ENCODE measurements around the gene STT3A. TPM values are rescaled to one million over a fixed set of nuclear protein-coding genes. Genes with fewer than 3 reads are reported as not detected.

Gene STT3A
- total RNA-seq, 1 donor from 2014 or later, result 129 TPM

DNA sequence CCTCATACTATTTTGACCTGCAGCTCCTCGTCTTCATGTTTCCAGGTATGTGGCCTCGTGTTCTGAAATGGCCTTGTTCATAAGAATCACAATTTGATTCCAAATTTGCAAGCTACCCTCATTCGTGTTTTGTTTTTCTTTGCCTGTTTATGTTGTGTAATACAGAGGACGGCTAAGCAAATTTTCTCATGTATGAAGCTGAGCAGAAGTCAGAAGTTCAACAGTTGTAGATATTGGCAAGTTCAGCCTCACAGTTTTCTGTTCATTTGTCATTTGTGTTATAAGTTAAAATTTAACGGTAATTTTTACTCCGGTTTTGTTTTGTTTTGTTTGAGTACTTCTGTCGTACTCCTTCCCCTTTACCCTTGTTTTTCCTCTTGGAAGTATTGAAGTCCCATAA is 16.9 kb downstream of the STT3A start:
- H3K4me3 ChIP-seq (ENCODE audit: low read length in 3 of 3), result no peak overlapping the region
- H3K4me1 ChIP-seq (ENCODE audit: control insufficient read depth in 3 of 3, insufficient read depth in 3 of 3, low read length in 3 of 3), result no peaks in the 10 kb centered on the region
- no peaks in the 10 kb centered on the region for H3K9me3 ChIP-seq (ENCODE audit: control insufficient read depth in 3 of 3, low read length in 3 of 3)
- H3K27me3 ChIP-seq (ENCODE audit: control insufficient read depth in 3 of 3, insufficient read depth in 3 of 3, low read length in 3 of 3), result no peaks in the 10 kb centered on the region
- H3K27ac ChIP-seq (ENCODE audit: low read depth, low read length), result no peak overlapping the region
- H3K36me3 ChIP-seq (ENCODE audit: control insufficient read depth in 3 of 3, insufficient read depth in 3 of 3, low read length in 3 of 3), result peaks cover 55 to 90% (median 73%) of the 10 kb centered on the region in 3 donors
- H3K9ac ChIP-seq (ENCODE audit: low read depth in 1 of 3, low read length in 3 of 3), result no peak overlapping the region

DNA sequence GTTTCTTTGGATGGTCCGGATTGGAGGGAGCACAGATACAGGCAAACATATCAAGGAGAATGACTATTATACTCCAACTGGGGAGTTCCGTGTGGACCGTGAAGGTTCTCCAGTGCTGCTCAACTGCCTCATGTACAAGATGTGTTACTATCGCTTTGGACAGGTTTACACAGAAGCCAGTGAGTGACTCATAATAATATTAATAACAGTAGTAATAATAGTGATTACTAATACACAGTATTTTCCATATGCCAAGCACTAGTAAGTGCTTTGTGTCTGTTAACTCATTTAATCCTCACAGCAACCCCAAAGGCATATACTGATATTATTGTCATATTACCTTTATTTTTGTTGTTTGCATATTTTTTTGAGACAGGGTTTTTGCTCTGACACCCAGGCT is 25.7 kb downstream of the STT3A start:
- Histone ChIP-seq H3K36me3 (ENCODE audit: control insufficient read depth in 3 of 3, insufficient read depth in 3 of 3, low read length in 3 of 3) (peaks cover 34 to 78% (median 76%) of the 10 kb centered on the region in 3 donors), H3K27ac (ENCODE audit: low read depth, low read length) (no peak overlapping the region), H3K27me3 (ENCODE audit: control insufficient read depth in 3 of 3, insufficient read depth in 3 of 3, low read length in 3 of 3) (no peaks in the 10 kb centered on the region)

DNA sequence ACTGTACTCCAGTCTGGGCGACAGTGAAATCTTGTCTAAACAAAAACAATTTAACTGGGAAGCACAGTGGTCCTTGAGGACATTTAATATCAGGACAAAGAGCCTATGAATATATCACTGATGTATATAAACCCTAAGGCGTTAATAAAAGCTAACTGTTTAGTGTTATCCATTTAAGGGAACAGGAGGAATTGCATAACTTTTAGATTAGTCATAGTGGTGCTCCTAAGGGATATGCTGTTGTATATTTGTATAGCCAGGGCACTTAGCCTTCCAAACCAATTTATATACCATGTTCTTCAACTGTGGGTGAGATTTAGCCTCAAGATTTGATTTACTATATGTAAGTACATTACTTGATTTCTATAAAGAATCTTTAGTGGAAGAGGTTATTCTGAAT is 29.3 kb downstream of the STT3A start:
- H3K27me3 ChIP-seq (ENCODE audit: control insufficient read depth in 3 of 3, insufficient read depth in 3 of 3, low read length in 3 of 3), result no peaks in the 10 kb centered on the region

More for the DNA sequence above, 25.7 kb downstream of the STT3A start:
- no peak overlapping the region for H3K9ac ChIP-seq (ENCODE audit: low read depth in 1 of 3, low read length in 3 of 3)
- H3K4me1 ChIP-seq (ENCODE audit: control insufficient read depth in 3 of 3, insufficient read depth in 3 of 3, low read length in 3 of 3), result no peaks in the 10 kb centered on the region
- no peaks in the 10 kb centered on the region for H3K9me3 ChIP-seq (ENCODE audit: control insufficient read depth in 3 of 3, low read length in 3 of 3)
- H3K4me3 ChIP-seq (ENCODE audit: low read length in 3 of 3), result no peak overlapping the region

DNA sequence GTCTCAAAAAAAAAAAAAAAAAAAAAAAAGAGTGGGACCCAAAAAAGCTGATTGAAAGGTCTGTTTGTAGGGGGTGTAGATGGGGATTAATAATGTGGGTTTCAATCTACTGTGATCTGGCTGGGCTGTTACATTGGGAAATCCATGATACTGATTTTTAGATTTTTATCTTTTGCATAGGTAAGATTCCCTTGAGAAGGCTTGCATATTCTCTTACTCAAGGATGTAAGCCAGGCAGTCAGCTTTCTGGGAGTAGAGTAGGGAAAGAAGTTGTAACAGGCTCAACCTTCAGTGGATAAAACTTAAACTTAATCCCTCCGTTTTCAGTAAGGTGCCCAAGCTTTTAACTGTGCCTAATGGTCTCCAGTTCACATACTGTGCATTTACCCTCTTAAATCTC is 30.4 kb downstream of the STT3A start:
- Histone ChIP-seq H3K4me1 (ENCODE audit: control insufficient read depth in 3 of 3, insufficient read depth in 3 of 3, low read length in 3 of 3) (peaks cover 15 to 20% (median 17%) of the 10 kb centered on the region in 3 donors), H3K27me3 (ENCODE audit: control insufficient read depth in 3 of 3, insufficient read depth in 3 of 3, low read length in 3 of 3) (no peaks in the 10 kb centered on the region), H3K4me3 (ENCODE audit: low read length in 3 of 3) (no peak overlapping the region), H3K9ac (ENCODE audit: low read depth in 1 of 3, low read length in 3 of 3) (no peak overlapping the region), H3K36me3 (ENCODE audit: control insufficient read depth in 3 of 3, insufficient read depth in 3 of 3, low read length in 3 of 3) (peaks cover 19 to 40% (median 36%) of the 10 kb centered on the region in 3 donors), H3K9me3 (ENCODE audit: control insufficient read depth in 3 of 3, low read length in 3 of 3) (no peaks in the 10 kb centered on the region), H3K27ac (ENCODE audit: low read depth, low read length) (no peak overlapping the region)

More for the DNA sequence above, 29.3 kb downstream of the STT3A start:
- H3K9ac ChIP-seq (ENCODE audit: low read depth in 1 of 3, low read length in 3 of 3), result no peak overlapping the region
- no peaks in the 10 kb centered on the region for H3K9me3 ChIP-seq (ENCODE audit: control insufficient read depth in 3 of 3, low read length in 3 of 3)
- H3K4me3 ChIP-seq (ENCODE audit: low read length in 3 of 3), result no peak overlapping the region
- H3K36me3 ChIP-seq (ENCODE audit: control insufficient read depth in 3 of 3, insufficient read depth in 3 of 3, low read length in 3 of 3), result peaks cover 22 to 50% (median 47%) of the 10 kb centered on the region in 3 donors
- H3K27ac ChIP-seq (ENCODE audit: low read depth, low read length), result no peak overlapping the region
- H3K4me1 ChIP-seq (ENCODE audit: control insufficient read depth in 3 of 3, insufficient read depth in 3 of 3, low read length in 3 of 3), result peaks cover 15 to 20% (median 17%) of the 10 kb centered on the region in 3 donors

DNA sequence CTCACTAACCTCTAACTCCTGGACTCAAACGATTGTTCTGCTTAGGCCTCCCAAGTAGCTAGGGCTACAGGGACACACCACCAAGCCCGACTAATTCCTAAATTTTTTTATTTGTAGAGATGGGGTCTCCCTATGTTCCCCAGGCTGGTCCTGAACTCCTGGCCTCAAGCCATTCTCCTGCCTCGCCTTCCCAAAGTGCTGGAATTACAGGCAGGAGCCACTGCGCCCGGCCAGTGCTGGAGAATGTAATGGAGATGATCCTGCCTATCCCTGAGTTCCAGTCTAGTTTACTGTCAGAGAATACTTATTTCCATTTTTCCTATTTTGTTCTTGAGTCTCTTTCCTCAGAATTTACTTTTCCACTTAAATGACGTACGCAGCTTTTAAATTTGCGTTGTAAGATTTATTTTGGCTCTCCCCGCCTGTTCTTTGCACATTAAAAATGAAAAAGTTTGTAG is 32.1 kb downstream of the STT3A start, which contains the start of gene CHEK1:
TSS of gene CHEK1 (plus strand) at position 408 of the 458 bp plus-strand sequence. CDS start 1,606 bp downstream, outside the sequence.
- Histone ChIP-seq H3K4me1 (ENCODE audit: control insufficient read depth in 3 of 3, insufficient read depth in 3 of 3, low read length in 3 of 3) (peaks cover 15 to 20% (median 17%) of the 10 kb centered on the region in 3 donors), H3K4me3 (ENCODE audit: low read length in 3 of 3) (peak within 1 kb of the TSS; percentile 95 to 96 (median 95)), H3K27me3 (ENCODE audit: control insufficient read depth in 3 of 3, insufficient read depth in 3 of 3, low read length in 3 of 3) (no peaks in the 10 kb centered on the region), H3K36me3 (ENCODE audit: control insufficient read depth in 3 of 3, insufficient read depth in 3 of 3, low read length in 3 of 3) (peaks cover 10 to 25% (median 19%) of the 10 kb centered on the region in 3 donors), H3K27ac (ENCODE audit: low read depth, low read length) (peak within 1 kb of the TSS; percentile 89), H3K9ac (ENCODE audit: low read depth in 1 of 3, low read length in 3 of 3) (peak within 1 kb of the TSS; percentile 91 to 95 (median 94)), H3K9me3 (ENCODE audit: control insufficient read depth in 3 of 3, low read length in 3 of 3) (no peaks in the 10 kb centered on the region)

DNA sequence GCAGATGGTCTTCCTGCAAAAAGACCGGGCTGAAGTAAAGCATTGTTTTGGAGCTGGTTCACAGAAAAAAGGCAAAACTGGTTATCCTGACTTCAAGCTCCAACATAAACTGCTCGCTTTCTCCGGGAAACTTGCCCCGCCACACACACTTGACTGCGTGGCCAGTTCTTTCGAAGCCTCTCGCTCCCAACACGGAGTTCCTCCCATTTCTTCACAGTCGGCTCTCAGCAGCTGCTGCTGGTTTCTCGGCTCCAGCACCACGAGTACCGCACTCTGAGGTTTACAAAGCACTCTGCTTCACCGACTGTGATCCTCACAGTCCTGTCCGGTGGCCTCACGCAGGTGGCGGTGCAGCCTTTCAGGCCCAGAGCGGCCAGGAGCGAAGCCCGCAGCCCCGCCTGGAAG is 32.6 kb downstream of the STT3A start:
- peaks cover 15 to 20% (median 17%) of the 10 kb centered on the region in 3 donors for H3K4me1 ChIP-seq (ENCODE audit: control insufficient read depth in 3 of 3, insufficient read depth in 3 of 3, low read length in 3 of 3)
- no peaks in the 10 kb centered on the region for H3K9me3 ChIP-seq (ENCODE audit: control insufficient read depth in 3 of 3, low read length in 3 of 3)
- peaks cover 7 to 20% (median 15%) of the 10 kb centered on the region in 3 donors for H3K36me3 ChIP-seq (ENCODE audit: control insufficient read depth in 3 of 3, insufficient read depth in 3 of 3, low read length in 3 of 3)
- peak overlapping the region; percentile 89 for H3K27ac ChIP-seq (ENCODE audit: low read depth, low read length)
- no peaks in the 10 kb centered on the region for H3K27me3 ChIP-seq (ENCODE audit: control insufficient read depth in 3 of 3, insufficient read depth in 3 of 3, low read length in 3 of 3)
- H3K4me3 ChIP-seq (ENCODE audit: low read length in 3 of 3), result peak overlapping the region; percentile 95 to 96 (median 95)
- peak overlapping the region; percentile 91 to 95 (median 94) for H3K9ac ChIP-seq (ENCODE audit: low read depth in 1 of 3, low read length in 3 of 3)

DNA sequence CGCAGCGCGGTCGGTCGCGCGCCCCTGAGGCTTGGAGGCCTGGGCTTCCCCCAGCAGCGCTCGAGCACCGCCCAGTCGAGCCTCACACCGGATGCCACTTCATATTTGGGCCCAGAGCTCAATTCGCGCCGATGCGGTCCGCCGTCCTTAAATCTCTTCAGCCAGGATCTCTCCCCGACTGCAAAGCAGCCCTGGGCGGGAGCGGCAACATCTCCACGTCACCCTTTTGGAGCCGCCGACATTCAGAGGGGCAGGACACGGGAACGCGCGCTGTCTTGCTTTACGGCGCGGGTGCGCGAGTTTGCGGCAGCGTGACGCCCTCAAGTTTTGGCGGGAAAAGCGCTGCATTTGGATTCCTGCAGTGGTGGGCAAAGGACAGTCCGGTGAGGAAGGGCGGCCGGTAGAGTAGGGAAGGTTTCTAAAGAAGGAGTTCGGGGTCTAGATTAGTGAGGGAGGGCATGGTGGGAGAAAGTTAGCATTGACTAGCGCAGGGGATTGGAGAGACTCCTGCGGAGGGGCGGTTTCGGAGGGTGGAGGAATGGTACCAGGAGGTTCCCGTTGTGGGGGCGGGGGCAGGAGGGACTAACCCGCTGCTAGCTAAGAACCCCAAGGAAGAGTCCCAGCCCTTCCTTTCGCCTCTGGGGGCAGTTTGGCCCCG is 33.1 kb downstream of the STT3A start:
- no peaks in the 10 kb centered on the region for H3K27me3 ChIP-seq (ENCODE audit: control insufficient read depth in 3 of 3, insufficient read depth in 3 of 3, low read length in 3 of 3)
- peak overlapping the region; percentile 89 for H3K27ac ChIP-seq (ENCODE audit: low read depth, low read length)
- peak overlapping the region; percentile 95 to 96 (median 95) for H3K4me3 ChIP-seq (ENCODE audit: low read length in 3 of 3)
- H3K36me3 ChIP-seq (ENCODE audit: control insufficient read depth in 3 of 3, insufficient read depth in 3 of 3, low read length in 3 of 3), result peaks cover 3 to 15% (median 11%) of the 10 kb centered on the region in 3 donors
- no peaks in the 10 kb centered on the region for H3K9me3 ChIP-seq (ENCODE audit: control insufficient read depth in 3 of 3, low read length in 3 of 3)
- peak overlapping the region; percentile 91 to 95 (median 94) for H3K9ac ChIP-seq (ENCODE audit: low read depth in 1 of 3, low read length in 3 of 3)
- peaks cover 15 to 20% (median 17%) of the 10 kb centered on the region in 3 donors for H3K4me1 ChIP-seq (ENCODE audit: control insufficient read depth in 3 of 3, insufficient read depth in 3 of 3, low read length in 3 of 3)

DNA sequence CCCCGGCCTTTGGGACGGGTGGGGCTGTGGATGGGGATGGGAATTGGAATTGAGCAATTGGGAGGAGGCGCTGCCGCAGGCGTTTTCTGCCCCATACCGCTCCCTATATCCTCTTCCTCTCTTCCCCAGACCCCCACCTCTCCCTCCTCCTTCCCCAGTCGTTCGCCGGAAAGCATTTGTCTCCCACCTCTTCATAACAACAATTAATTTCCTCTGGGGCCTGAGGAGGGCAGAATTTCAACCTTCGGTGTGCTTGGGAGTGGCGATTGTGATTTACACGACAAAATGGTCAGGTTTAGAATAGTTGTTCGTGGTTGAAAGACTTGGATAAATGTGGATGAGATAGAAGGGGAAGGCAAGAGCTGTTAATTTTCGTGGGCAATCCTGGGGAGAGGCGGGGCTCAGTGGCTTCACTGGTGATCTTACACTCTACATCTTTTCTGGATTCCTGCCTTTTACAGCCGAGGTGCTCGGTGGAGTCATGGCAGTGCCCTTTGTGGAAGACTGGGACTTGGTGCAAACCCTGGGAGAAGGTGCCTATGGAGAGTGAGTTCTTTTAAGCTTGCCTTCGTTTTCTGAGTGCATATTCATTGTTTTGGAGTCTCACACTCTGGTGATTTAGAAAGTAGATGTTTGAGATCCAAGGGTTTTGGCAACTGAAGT is 33.8 kb downstream of the STT3A start:
- Histone ChIP-seq H3K9ac (ENCODE audit: low read depth in 1 of 3, low read length in 3 of 3) (peak overlapping the region; percentile 91 to 95 (median 94)), H3K27ac (ENCODE audit: low read depth, low read length) (peak overlapping the region; percentile 89), H3K36me3 (ENCODE audit: control insufficient read depth in 3 of 3, insufficient read depth in 3 of 3, low read length in 3 of 3) (peaks cover 0 to 8% (median 5%) of the 10 kb centered on the region in 3 donors), H3K9me3 (ENCODE audit: control insufficient read depth in 3 of 3, low read length in 3 of 3) (no peaks in the 10 kb centered on the region), H3K4me3 (ENCODE audit: low read length in 3 of 3) (peak overlapping the region; percentile 95 to 96 (median 95)), H3K27me3 (ENCODE audit: control insufficient read depth in 3 of 3, insufficient read depth in 3 of 3, low read length in 3 of 3) (no peaks in the 10 kb centered on the region), H3K4me1 (ENCODE audit: control insufficient read depth in 3 of 3, insufficient read depth in 3 of 3, low read length in 3 of 3) (peaks cover 15 to 20% (median 17%) of the 10 kb centered on the region in 3 donors)

DNA sequence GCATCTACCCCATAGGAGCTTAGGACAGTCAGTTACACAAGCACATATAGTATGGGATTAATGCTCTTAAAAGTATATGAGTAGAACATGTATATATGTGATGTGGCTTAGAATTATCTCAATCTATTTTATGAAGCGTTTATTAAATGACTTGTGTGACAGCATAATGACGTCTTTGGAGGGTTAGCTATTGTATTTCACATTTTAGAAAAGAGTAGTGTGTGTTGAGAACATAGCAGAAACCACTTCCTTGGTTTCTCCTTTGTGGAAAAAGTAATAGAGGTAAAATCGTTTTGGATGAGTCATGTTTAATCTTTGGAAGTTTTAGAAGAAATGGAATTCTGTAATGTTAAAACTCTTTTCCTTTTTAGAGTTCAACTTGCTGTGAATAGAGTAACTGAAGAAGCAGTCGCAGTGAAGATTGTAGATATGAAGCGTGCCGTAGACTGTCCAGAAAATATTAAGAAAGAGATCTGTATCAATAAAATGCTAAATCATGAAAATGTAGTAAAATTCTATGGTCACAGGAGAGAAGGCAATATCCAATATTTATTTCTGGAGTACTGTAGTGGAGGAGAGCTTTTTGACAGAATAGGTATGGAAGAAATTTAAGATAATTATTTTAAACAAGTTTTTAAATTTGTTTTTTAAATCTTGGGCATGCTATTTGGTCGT is 34.7 kb downstream of the STT3A start:
- Histone ChIP-seq H3K9me3 (ENCODE audit: control insufficient read depth in 3 of 3, low read length in 3 of 3) (no peaks in the 10 kb centered on the region), H3K4me3 (ENCODE audit: low read length in 3 of 3) (no peak overlapping the region)

More for the DNA sequence above, 34.7 kb downstream of the STT3A start:
- H3K27ac ChIP-seq (ENCODE audit: low read depth, low read length), result no peak overlapping the region
- H3K4me1 ChIP-seq (ENCODE audit: control insufficient read depth in 3 of 3, insufficient read depth in 3 of 3, low read length in 3 of 3), result peaks cover 15 to 20% (median 17%) of the 10 kb centered on the region in 3 donors
- H3K9ac ChIP-seq (ENCODE audit: low read depth in 1 of 3, low read length in 3 of 3), result no peak overlapping the region
- peaks cover 0 to 3% (median 0%) of the 10 kb centered on the region in 3 donors for H3K36me3 ChIP-seq (ENCODE audit: control insufficient read depth in 3 of 3, insufficient read depth in 3 of 3, low read length in 3 of 3)
- no peaks in the 10 kb centered on the region for H3K27me3 ChIP-seq (ENCODE audit: control insufficient read depth in 3 of 3, insufficient read depth in 3 of 3, low read length in 3 of 3)

Measured in skeletal muscle tissue (tissue), 4 donors.